ENCODE results near the gene ELF1. TPM values are rescaled to one million over a fixed set of nuclear protein-coding genes. Genes with fewer than 3 reads are reported as not detected.

The ELF1 gene
- total RNA-seq, 1 experiment from 2014 or later: 36.0 TPM

- Histone ChIP-seq H3K4me3 (no peak overlapping the region), H3K4me2 (peak overlapping the region; percentile 57; the same call in 1 of the 2 replicates), H3K9me3 (ENCODE audit: insufficient read depth, low read depth) (no peaks in the 10 kb centered on the region; the same call in 1 of the 2 replicates), H3K9me2 (ENCODE audit: insufficient read depth) (no peaks in the 10 kb centered on the region), H3K27me3 (ENCODE audit: insufficient read depth, low read depth) (no peaks in the 10 kb centered on the region), H3K79me2 (ENCODE audit: low read depth) (peaks cover 98% of the 10 kb centered on the region), H3K27ac (peak overlapping the region; percentile 49), H4K20me1 (ENCODE audit: insufficient read depth) (no peaks in the 10 kb centered on the region), H3K4me1 (replicated peaks; ENCODE audit: insufficient read depth) (peaks cover 23% of the 10 kb centered on the region), H3K36me3 (ENCODE audit: low read depth) (no peaks in the 10 kb centered on the region; the same call in 1 of the 2 replicates), H2AFZ (no peak overlapping the region), H3F3A (ENCODE audit: insufficient read depth, low read depth) (peaks cover 10% of the 10 kb centered on the region; the same call in 1 of the 2 replicates)
- intact Hi-C loops (cut with micrococcal nuclease; ENCODE audit: unreplicated experiment): no loop called here
- DNase-seq: peak in 1 of 2 experiments; percentile 9
- BruUV-seq (replicated peaks): no TSS peak
- CTCF ChIA-PET: interaction anchor here (0.5 to 1.0 kb wide), 2 partner anchors 274 to 592 kb away, joined by 3 to 4 read pairs; no protein-coding TSS in a partner anchor
- TF ChIP-seq EZH2 (IDR thresholded peaks at IDR 0.05; ENCODE audit: low read depth) (no peak), CTCF (conservative IDR thresholded peaks at IDR 0.05) (peak; percentile 56)
- POLR2A ChIA-PET (ENCODE audit: unreplicated experiment): interaction anchor here (0.5 kb wide), 1 partner anchor 14 kb away, joined by 18 read pairs; no protein-coding TSS in a partner anchor
Observed at GRCh38 chr13:41054212-41054877, 35.2 kb upstream of the ELF1 start.

DNA sequence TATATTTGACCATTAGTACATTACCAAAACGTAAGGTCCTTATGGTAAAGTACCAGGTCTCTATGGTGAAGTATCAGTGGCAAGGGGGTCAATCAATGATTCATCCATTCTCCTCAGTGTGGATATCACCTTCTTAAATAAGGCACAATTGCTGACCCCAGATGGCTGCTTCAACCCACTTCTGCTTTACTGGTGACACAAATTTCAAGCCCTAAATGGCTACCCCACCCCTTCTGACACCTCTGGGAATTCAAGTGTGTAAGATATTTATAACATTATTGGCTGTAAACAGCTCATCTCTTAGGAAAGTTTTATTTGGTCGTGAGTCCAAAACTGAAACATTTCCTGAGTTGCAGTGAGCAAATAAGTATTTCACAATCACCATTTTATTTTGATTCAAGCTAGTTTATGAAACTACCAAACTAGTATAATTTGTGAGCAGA, 34.3 kb upstream of the ELF1 start:
- Histone ChIP-seq H3K4me3 (no peak overlapping the region), H3K4me2 (peak overlapping the region; percentile 57), H3K27me3 (ENCODE audit: insufficient read depth, low read depth) (no peaks in the 10 kb centered on the region), H3K9me3 (ENCODE audit: insufficient read depth, low read depth) (no peaks in the 10 kb centered on the region; the same call in 1 of the 2 replicates), H4K20me1 (ENCODE audit: insufficient read depth) (no peaks in the 10 kb centered on the region), H3K9me2 (ENCODE audit: insufficient read depth) (no peaks in the 10 kb centered on the region), H3K27ac (peak overlapping the region; percentile 49), H3K4me1 (replicated peaks; ENCODE audit: insufficient read depth) (peaks cover 17% of the 10 kb centered on the region), H3K36me3 (ENCODE audit: low read depth) (no peaks in the 10 kb centered on the region; the same call in 1 of the 2 replicates), H3F3A (ENCODE audit: insufficient read depth, low read depth) (peaks cover 10% of the 10 kb centered on the region; the same call in 1 of the 2 replicates), H3K79me2 (ENCODE audit: low read depth) (peaks cover 92% of the 10 kb centered on the region), H2AFZ (no peak overlapping the region)
- intact Hi-C loops (cut with micrococcal nuclease; ENCODE audit: unreplicated experiment): no loop called here
- peak in 1 of 2 experiments; percentile 37 for DNase-seq
- ChIA-PET CTCF (interaction anchor here (0.7 kb wide), 1 partner anchor 35 kb away, joined by 3 read pairs; no protein-coding TSS in a partner anchor), POLR2A (ENCODE audit: unreplicated experiment) (interaction anchor here (0.7 kb wide), 1 partner anchor 12 kb away, joined by 7 read pairs; no protein-coding TSS in a partner anchor)
- no TSS peak for BruUV-seq (replicated peaks)
- no peak for TF ChIP-seq CTCF (conservative IDR thresholded peaks at IDR 0.05)
- no peak for TF ChIP-seq EZH2 (IDR thresholded peaks at IDR 0.05; ENCODE audit: low read depth)

DNA sequence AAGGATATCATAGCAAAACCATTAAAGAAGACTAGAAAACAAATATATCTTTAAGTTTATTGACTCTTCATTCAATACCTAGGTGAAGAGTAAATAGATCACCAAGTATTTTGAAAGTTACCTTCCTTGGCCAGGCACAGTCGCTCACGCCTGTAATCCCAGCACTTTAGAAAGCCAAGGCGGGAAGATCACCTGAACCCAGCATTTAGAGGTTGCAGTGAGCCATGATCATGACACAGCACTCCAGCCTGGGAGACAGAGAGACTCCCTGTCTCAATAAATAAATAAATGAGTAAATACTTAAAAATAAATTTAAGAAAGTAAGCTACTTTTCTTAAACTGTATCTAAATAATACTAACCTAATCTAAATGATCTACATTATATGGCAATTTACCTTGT, 33.3 kb upstream of the ELF1 start:
- POLR2A ChIA-PET (ENCODE audit: unreplicated experiment): interaction anchor here (0.6 kb wide), 1 partner anchor 63 kb away, joined by 3 read pairs; no protein-coding TSS in a partner anchor
- Histone ChIP-seq H3K36me3 (ENCODE audit: low read depth) (no peaks in the 10 kb centered on the region; the same call in 1 of the 2 replicates), H3K9me3 (ENCODE audit: insufficient read depth, low read depth) (no peaks in the 10 kb centered on the region; the same call in 1 of the 2 replicates), H3K27me3 (ENCODE audit: insufficient read depth, low read depth) (no peaks in the 10 kb centered on the region), H3K4me3 (no peak overlapping the region), H3K9me2 (ENCODE audit: insufficient read depth) (no peaks in the 10 kb centered on the region), H3K79me2 (ENCODE audit: low read depth) (peaks cover 83% of the 10 kb centered on the region), H3K4me2 (no peak overlapping the region), H3K27ac (no peak overlapping the region), H3F3A (ENCODE audit: insufficient read depth, low read depth) (peaks cover 10% of the 10 kb centered on the region; the same call in 1 of the 2 replicates), H2AFZ (no peak overlapping the region), H3K4me1 (replicated peaks; ENCODE audit: insufficient read depth) (peaks cover 12% of the 10 kb centered on the region), H4K20me1 (ENCODE audit: insufficient read depth) (no peaks in the 10 kb centered on the region)
- TF ChIP-seq EZH2 (IDR thresholded peaks at IDR 0.05; ENCODE audit: low read depth) (no peak), CTCF (conservative IDR thresholded peaks at IDR 0.05) (no peak)
- CTCF ChIA-PET: no interaction called here
- no TSS peak for BruUV-seq (replicated peaks)
- no peak for DNase-seq
- intact Hi-C loops (cut with micrococcal nuclease; ENCODE audit: unreplicated experiment): no loop called here

Measured in PC-9 (cell line).